GM20000 (cell line): ENCODE data around the gene FCHSD1.

Source experiments
- DNase-seq: peaks from one replicate; pipeline ENCODE4 v3.0.0; 2012; ENCODE audit warnings: low spot score
- TF ChIP-seq, protein P1 (sequence below): IDR thresholded peaks from 2 replicates; pipeline ENCODE4 v1.5.1; 2012; ENCODE audit warnings: mild to moderate bottlenecking, control low read depth; ENCODE audit errors: extremely low read depth, missing control alignments

FCHSD1 gene

DNA sequence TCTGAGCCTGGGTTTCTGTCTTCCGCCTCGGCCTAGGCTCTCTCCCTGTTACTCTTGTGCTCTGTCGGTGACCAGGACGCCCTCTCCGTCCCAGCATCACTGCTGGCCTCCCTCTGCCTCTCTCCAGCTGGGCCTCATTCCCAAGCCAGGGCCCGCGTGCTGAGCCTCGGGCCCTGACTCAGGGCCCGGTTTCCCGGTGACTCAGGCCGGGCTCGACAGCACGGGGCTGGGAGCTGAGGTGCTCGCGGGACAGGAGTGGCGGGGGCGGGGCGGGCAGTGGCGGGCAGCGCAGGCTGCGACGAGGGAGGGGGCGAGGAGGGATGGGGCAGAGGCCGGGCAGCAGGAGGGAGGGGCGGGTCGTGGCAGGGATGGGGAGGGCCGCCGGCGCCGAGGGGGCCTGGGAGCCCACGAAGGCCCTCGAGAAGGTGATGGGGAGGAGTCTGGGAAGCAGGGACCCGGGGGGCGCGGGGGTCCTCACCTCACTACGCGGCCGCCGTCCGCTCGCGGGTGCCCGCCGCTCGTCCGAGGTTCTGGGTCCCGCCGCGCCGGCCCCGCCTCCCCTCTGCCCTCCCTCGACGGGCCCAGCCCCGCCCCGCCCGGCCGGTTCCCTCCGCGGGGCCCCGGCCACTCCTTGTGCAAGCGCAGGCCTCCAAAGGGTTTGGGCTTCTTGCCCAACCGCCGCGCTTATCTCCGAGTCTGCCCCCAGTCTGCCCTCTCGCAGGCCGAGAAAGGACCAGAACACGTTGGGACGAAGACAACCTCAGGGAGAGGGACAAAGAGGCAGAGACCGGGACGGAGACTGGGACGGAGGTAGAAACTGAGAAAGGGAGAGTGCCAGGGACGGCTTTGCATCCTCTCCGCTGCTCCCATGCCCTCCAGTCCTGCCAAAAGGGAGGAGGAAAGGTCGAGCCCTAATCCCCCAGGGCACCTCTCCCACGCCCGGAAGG lies 30.8 kb upstream of the FCHSD1 start, which contains the start of gene ARAP3:
Gene ARAP3 (minus strand): TSS at position 536 of the 947 bp plus-strand sequence. CDS start 1,744 bp downstream, outside the sequence.
- DNase-seq, result peak; percentile 42
- TF ChIP-seq, protein P1, sequence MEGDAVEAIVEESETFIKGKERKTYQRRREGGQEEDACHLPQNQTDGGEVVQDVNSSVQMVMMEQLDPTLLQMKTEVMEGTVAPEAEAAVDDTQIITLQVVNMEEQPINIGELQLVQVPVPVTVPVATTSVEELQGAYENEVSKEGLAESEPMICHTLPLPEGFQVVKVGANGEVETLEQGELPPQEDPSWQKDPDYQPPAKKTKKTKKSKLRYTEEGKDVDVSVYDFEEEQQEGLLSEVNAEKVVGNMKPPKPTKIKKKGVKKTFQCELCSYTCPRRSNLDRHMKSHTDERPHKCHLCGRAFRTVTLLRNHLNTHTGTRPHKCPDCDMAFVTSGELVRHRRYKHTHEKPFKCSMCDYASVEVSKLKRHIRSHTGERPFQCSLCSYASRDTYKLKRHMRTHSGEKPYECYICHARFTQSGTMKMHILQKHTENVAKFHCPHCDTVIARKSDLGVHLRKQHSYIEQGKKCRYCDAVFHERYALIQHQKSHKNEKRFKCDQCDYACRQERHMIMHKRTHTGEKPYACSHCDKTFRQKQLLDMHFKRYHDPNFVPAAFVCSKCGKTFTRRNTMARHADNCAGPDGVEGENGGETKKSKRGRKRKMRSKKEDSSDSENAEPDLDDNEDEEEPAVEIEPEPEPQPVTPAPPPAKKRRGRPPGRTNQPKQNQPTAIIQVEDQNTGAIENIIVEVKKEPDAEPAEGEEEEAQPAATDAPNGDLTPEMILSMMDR, result no peak

DNA sequence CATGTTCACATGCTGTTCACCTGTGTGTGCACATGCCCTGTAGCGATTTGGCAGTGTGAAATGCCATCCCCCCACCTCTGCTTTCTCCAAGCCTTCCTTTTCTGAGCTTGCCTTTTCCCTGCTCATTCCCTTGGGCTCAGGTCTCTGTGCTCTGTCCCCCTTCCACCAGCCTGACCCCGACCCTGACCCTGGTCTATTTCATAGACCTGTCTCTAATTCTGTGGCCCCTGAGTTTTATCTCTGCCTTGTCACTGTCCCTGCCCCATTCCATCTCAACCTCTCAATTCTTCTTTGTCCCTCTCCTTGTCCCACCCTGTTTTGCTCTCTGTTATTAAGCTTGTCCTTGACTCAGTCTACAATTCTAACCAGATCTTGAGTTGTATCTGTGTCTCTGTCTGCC lies 30.1 kb upstream of the FCHSD1 start:
- TF ChIP-seq, protein P1, result no peak
- no peak for DNase-seq

- no peak for DNase-seq
- TF ChIP-seq, protein P1, result no peak
These were observed 29.6 kb upstream of the FCHSD1 start for GRCh38 chr5:141680751-141681201.

DNA sequence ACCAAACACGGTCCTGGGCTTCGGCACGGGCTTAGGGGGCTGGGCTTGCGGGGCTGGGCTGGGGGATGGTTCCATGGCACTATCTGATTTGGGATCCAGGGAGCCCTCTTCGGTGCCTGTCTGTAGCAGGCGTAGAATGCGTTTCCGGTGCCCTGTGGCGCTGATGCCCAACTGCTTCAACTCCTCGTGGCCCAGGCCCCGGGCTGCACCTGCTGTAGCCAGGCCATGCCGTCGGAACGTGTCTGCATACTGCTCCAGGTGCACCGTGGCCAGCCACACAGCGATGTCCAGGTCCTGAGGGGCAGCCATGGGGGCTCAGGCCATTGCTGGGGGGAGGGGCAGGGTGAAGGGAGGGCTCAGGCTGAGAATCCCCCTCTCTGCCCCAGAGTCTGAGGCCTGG lies 29.0 kb upstream of the FCHSD1 start:
- TF ChIP-seq, protein P1, result no peak
- DNase-seq, result no peak

GRCh38 chr5:141677415-141677814 lies 26.2 kb upstream of the FCHSD1 start:
- DNase-seq, result no peak
- TF ChIP-seq, protein P1, result no peak

DNA sequence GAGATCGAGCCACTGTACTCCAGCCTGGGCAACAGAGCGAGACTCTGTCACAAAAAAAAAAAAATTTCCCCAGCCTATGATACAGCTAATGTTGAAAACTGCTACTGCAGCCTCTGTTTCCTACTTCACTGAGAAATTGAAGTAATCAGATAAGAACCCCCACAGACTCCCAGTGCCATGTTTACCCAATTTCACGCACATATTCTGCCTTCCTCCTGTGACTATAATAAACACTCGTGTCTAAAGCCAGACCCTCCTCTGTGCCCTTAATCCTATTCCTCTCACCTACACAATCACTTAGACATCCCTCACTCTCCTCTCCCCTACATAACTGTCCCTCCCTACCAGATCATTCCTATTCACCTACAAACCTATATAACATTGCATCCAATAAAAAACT lies 24.5 kb upstream of the FCHSD1 start:
- TF ChIP-seq, protein P1, result no peak
- DNase-seq, result no peak

GRCh38 chr5:141674747-141675146 lies 23.5 kb upstream of the FCHSD1 start:
- DNase-seq, result no peak
- TF ChIP-seq, protein P1, result no peak
